Measurements from ENCODE around the gene FNBP1L. TPM values are rescaled to one million over a fixed set of nuclear protein-coding genes. Genes with fewer than 3 reads are reported as not detected.

FNBP1L gene
- total RNA-seq, 1 donor from 2014 or later: 162 TPM

DNA sequence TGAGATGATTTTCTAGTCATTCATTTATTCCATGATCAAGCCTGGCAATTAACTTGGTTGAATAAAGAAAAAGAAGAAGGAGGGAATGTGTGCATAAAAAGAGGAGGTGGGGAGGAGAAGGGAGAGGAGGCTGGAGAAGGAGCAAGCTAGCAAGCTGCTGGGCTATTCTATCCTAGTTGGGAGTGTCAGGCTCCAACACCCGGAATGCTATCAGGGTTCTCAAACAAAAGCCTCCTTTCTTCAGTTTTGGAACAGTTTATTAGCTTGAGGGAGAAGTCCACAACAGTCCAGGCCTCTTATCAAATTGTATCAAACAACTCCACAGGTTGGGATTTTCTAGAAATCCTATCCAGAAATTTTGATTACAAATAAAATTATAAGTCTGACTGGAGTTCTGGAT is 153.8 kb downstream of the FNBP1L start:
- Histone ChIP-seq H3K4me3 (no peak overlapping the region), H2AFZ (replicated peaks) (no peak overlapping the region), H3K9ac (no peak overlapping the region), H3K36me3 (no peaks in the 10 kb centered on the region), H3K4me2 (no peak overlapping the region), H3K9me3 (ENCODE audit: low read depth) (no peaks in the 10 kb centered on the region), H3K27me3 (no peaks in the 10 kb centered on the region), H3K4me1 (no peaks in the 10 kb centered on the region), H3K27ac (no peak overlapping the region), H4K20me1 (ENCODE audit: low read depth) (peaks cover 3% of the 10 kb centered on the region), H3K79me2 (ENCODE audit: low read depth) (no peaks in the 10 kb centered on the region), H3F3A (ENCODE audit: low read depth) (no peaks in the 10 kb centered on the region)
- peaks cover 22% of the 10 kb centered on the region for H3K36me3 Mint-ChIP-seq
- peaks cover 6% of the 10 kb centered on the region for H3K4me1 Mint-ChIP-seq
- TF ChIP-seq EZH2phosphoT487 (IDR thresholded peaks at IDR 0.05) (no peak), EZH2 (IDR thresholded peaks at IDR 0.05) (no peak)
- TF ChIP-seq, protein P1, sequence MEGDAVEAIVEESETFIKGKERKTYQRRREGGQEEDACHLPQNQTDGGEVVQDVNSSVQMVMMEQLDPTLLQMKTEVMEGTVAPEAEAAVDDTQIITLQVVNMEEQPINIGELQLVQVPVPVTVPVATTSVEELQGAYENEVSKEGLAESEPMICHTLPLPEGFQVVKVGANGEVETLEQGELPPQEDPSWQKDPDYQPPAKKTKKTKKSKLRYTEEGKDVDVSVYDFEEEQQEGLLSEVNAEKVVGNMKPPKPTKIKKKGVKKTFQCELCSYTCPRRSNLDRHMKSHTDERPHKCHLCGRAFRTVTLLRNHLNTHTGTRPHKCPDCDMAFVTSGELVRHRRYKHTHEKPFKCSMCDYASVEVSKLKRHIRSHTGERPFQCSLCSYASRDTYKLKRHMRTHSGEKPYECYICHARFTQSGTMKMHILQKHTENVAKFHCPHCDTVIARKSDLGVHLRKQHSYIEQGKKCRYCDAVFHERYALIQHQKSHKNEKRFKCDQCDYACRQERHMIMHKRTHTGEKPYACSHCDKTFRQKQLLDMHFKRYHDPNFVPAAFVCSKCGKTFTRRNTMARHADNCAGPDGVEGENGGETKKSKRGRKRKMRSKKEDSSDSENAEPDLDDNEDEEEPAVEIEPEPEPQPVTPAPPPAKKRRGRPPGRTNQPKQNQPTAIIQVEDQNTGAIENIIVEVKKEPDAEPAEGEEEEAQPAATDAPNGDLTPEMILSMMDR (IDR thresholded peaks at IDR 0.05): no peak
- H3K27me3 Mint-ChIP-seq (ENCODE audit: insufficient read depth, low read depth): peaks cover 3% of the 10 kb centered on the region
- peaks cover 17% of the 10 kb centered on the region for H3K9me3 Mint-ChIP-seq
- no peak overlapping the region for H3K4me3 Mint-ChIP-seq
- DNase-seq (ENCODE audit: low spot score): no peak
- H3K27ac Mint-ChIP-seq: no peak overlapping the region

DNA sequence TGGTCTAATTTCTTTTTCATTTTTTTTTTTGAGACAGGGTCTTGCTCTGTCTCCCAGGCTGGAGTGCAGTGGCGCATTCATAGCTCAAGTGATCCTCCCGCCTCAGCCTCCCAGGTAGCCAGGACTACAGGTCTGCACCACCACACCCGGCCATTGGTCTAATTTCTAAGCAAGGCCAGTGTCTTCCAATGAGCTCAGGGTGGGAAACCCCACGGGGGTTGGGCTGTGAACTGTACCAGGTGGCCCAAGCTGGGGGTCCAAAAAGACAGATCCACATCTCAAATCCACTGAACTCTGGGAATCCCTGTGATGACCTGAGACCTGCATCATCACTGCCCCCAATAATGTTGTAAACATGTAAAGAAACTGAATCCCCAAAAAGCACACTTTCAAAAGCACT is 154.2 kb downstream of the FNBP1L start:
- no peak overlapping the region for H3K9ac ChIP-seq
- peaks cover 3% of the 10 kb centered on the region for H3K27me3 Mint-ChIP-seq (ENCODE audit: insufficient read depth, low read depth)
- H3K9me3 ChIP-seq (ENCODE audit: low read depth): no peaks in the 10 kb centered on the region
- no peak overlapping the region for H3K4me3 Mint-ChIP-seq
- H3K4me1 Mint-ChIP-seq: peaks cover 6% of the 10 kb centered on the region
- H3K4me3 ChIP-seq: no peak overlapping the region
- no peak for DNase-seq (ENCODE audit: low spot score)
- no peaks in the 10 kb centered on the region for H3F3A ChIP-seq (ENCODE audit: low read depth)
- no peak overlapping the region for H3K27ac Mint-ChIP-seq
- TF ChIP-seq EZH2 (IDR thresholded peaks at IDR 0.05) (no peak), EZH2phosphoT487 (IDR thresholded peaks at IDR 0.05) (no peak)
- TF ChIP-seq, protein P1 (IDR thresholded peaks at IDR 0.05): no peak
- H3K9me3 Mint-ChIP-seq: peaks cover 17% of the 10 kb centered on the region
- no peaks in the 10 kb centered on the region for H3K27me3 ChIP-seq
- no peak overlapping the region for H3K4me2 ChIP-seq
- H4K20me1 ChIP-seq (ENCODE audit: low read depth): no peaks in the 10 kb centered on the region
- H3K27ac ChIP-seq: no peak overlapping the region
- peaks cover 22% of the 10 kb centered on the region for H3K36me3 Mint-ChIP-seq
- H3K79me2 ChIP-seq (ENCODE audit: low read depth): no peaks in the 10 kb centered on the region
- no peaks in the 10 kb centered on the region for H3K36me3 ChIP-seq
- H2AFZ ChIP-seq (replicated peaks): no peak overlapping the region
- H3K4me1 ChIP-seq: no peaks in the 10 kb centered on the region

DNA sequence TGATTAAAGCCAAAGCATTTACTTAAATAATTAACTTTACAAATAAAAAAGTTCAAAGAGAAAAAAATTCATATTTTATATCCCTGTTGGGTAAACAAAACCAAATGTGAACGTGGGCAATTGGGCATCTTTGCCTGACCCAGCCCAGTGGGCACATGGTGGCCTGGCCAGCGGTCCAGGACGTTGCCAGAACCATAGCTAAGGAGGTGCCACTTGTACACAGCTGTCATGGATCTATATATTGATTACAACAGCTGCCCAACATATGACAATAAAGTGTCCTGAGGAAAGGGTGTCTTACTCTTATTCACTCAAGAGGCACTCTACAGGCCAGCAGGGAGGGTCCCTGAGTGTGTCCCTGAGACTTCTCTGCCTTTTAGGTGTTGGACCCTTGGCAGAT is 155.2 kb downstream of the FNBP1L start:
- H3K4me1 ChIP-seq: no peaks in the 10 kb centered on the region
- Mint-ChIP-seq H3K4me3 (no peak overlapping the region), H3K4me1 (peaks cover 2% of the 10 kb centered on the region), H3K9me3 (peaks cover 17% of the 10 kb centered on the region), H3K27ac (no peak overlapping the region), H3K27me3 (ENCODE audit: insufficient read depth, low read depth) (peaks cover 3% of the 10 kb centered on the region), H3K36me3 (peaks cover 24% of the 10 kb centered on the region)
- H3K9me3 ChIP-seq (ENCODE audit: low read depth): no peaks in the 10 kb centered on the region
- H3F3A ChIP-seq (ENCODE audit: low read depth): no peaks in the 10 kb centered on the region
- no peak overlapping the region for H3K9ac ChIP-seq
- H2AFZ ChIP-seq (replicated peaks): no peak overlapping the region
- TF ChIP-seq EZH2phosphoT487 (IDR thresholded peaks at IDR 0.05) (no peak), EZH2 (IDR thresholded peaks at IDR 0.05) (no peak)
- TF ChIP-seq, protein P1 (IDR thresholded peaks at IDR 0.05): no peak
- H4K20me1 ChIP-seq (ENCODE audit: low read depth): no peaks in the 10 kb centered on the region
- H3K79me2 ChIP-seq (ENCODE audit: low read depth): no peaks in the 10 kb centered on the region
- H3K4me2 ChIP-seq: no peak overlapping the region
- H3K36me3 ChIP-seq: no peaks in the 10 kb centered on the region
- H3K27me3 ChIP-seq: no peaks in the 10 kb centered on the region
- no peak overlapping the region for H3K4me3 ChIP-seq
- no peak for DNase-seq (ENCODE audit: low spot score)
- H3K27ac ChIP-seq: no peak overlapping the region

All from neural progenitor cell (in vitro differentiated cells).